SK-N-SH (cell line): ENCODE measurements around the gene PPIF. TPM values are rescaled to one million over a fixed set of nuclear protein-coding genes. Genes with fewer than 3 reads are reported as not detected.
A peak's percentile ranks its signal among the peaks of the same experiment; 100 is the strongest.

ENCODE experiments used
- CTCF ChIA-PET: fragments of 300-600, 350-600 bp; formaldehyde crosslinking; extraction: SDS; loops from one replicate; lab custom pipeline; 2021; lab: Yijun Ruan, JAX
- POLR2A ChIA-PET: fragments of 350-600 bp; sonication (Branson Sonifier 250); formaldehyde crosslinking; extraction: SDS; loops from one replicate; lab custom pipeline; 2020; ENCODE audit warnings: antibody characterized with exemption, inconsistent platforms; lab: Yijun Ruan, JAX
- DNase-seq: peaks from one replicate; pipeline ENCODE4 v3.0.0; 2012
- H2AFZ ChIP-seq: fragments of 200-600 bp; sonication (generic); 2 replicates; pipeline ENCODE4 v1.8.1; 2016; ENCODE audit warnings: antibody characterized with exemption, mild to moderate bottlenecking, low read depth
- H3F3A ChIP-seq: fragments of 200-600 bp; sonication (generic); replicated peaks from 2 replicates; pipeline ENCODE3; 2016; ENCODE audit warnings: antibody characterized with exemption, mild to moderate bottlenecking; ENCODE audit not compliant: insufficient read depth
- H3K27ac ChIP-seq, 2 experiments: fragments of 200-500 bp in 1 of 2; fragments of 200-600 bp in 1 of 2; sonication (Bioruptor generic) in 1 of 2; sonication (generic), shearing (Covaris generic) in 1 of 2; 2 replicates each; pipeline versions ENCODE4 v1.5.1 to v1.6.1; 2014 to 2016; ENCODE audit warnings: low read depth in 2 of 2, inconsistent platforms in 1 of 2, low read length in 1 of 2, mild to moderate bottlenecking in 1 of 2, mixed read lengths in 1 of 2
- H3K27me3 ChIP-seq: fragments of 200-600 bp; sonication (generic), shearing (Covaris generic); 2 replicates; pipeline ENCODE4 v1.6.1; 2016; ENCODE audit warnings: mixed run types; ENCODE audit not compliant: insufficient read depth
- H3K36me3 ChIP-seq, 2 experiments: fragments of 200-500 bp in 1 of 2; fragments of 200-600 bp in 1 of 2; sonication (Bioruptor generic) in 1 of 2; sonication (generic) in 1 of 2; replicated peaks in 1 of 2; 2 replicates each; pipeline versions ENCODE3 to v1.5.1; 2014 to 2016; ENCODE audit warnings: low read length in 1 of 2, mild to moderate bottlenecking in 1 of 2; ENCODE audit not compliant: insufficient read depth in 2 of 2, control insufficient read depth in 1 of 2
- H3K4me1 ChIP-seq, 2 experiments: fragments of 200-500 bp in 1 of 2; fragments of 200-600 bp in 1 of 2; sonication (Bioruptor generic) in 1 of 2; sonication (generic), shearing (Covaris generic) in 1 of 2; 2 replicates each; pipeline versions ENCODE4 v1.5.1 to v1.6.1; 2014 to 2016; ENCODE audit warnings: low read depth in 1 of 2, low read length in 1 of 2, mixed run types in 1 of 2; ENCODE audit not compliant: insufficient read depth in 2 of 2, control insufficient read depth in 1 of 2
- H3K4me2 ChIP-seq: fragments of 200-600 bp; sonication (generic), shearing (Covaris generic); 2 replicates; pipeline ENCODE4 v1.6.1; 2017; ENCODE audit warnings: mixed run types
- H3K4me3 ChIP-seq, 2 experiments: fragments of 200-500 bp in 1 of 2; fragments of 200-600 bp in 1 of 2; sonication (Bioruptor generic) in 1 of 2; sonication (generic), shearing (Covaris generic) in 1 of 2; 2 replicates each; pipeline versions ENCODE4 v1.5.1 to v1.8.1; 2014 to 2016; ENCODE audit warnings: low read depth in 2 of 2, inconsistent platforms in 1 of 2, low read length in 1 of 2, mild to moderate bottlenecking in 1 of 2, mixed read lengths in 1 of 2, moderate library complexity in 1 of 2
- H3K79me2 ChIP-seq: fragments of 200-600 bp; sonication (generic); 2 replicates; pipeline ENCODE4 v1.8.1; 2017; ENCODE audit warnings: mild to moderate bottlenecking; ENCODE audit not compliant: insufficient read depth
- H3K9ac ChIP-seq: fragments of 200-600 bp; sonication (generic); 2 replicates; pipeline ENCODE4 v1.6.1; 2017; ENCODE audit warnings: mixed run types
- H3K9me2 ChIP-seq: fragments of 200-600 bp; sonication (generic); 2 replicates; pipeline ENCODE4 v1.6.1; 2017; ENCODE audit warnings: mixed run types
- H3K9me3 ChIP-seq: fragments of 200-600 bp; sonication (generic); 2 replicates; pipeline ENCODE4 v1.6.1; 2017; ENCODE audit warnings: mixed run types, mild to moderate bottlenecking, moderate library complexity
- H4K20me1 ChIP-seq: fragments of 200-600 bp; sonication (generic); 2 replicates; pipeline ENCODE4 v1.6.1; 2017; ENCODE audit warnings: mild to moderate bottlenecking, mixed run types; ENCODE audit not compliant: insufficient read depth
- CHD2 ChIP-seq: fragments of 150-350 bp; IDR thresholded peaks from 2 replicates; pipeline ENCODE4 v1.6.1; 2018; ENCODE audit warnings: low read length; ENCODE audit not compliant: partially characterized antibody
- CTCF ChIP-seq: fragments of 200-600 bp; sonication (generic); IDR thresholded peaks from 2 replicates; pipeline ENCODE4 v1.6.1; 2017; ENCODE audit warnings: antibody characterized with exemption, mild to moderate bottlenecking, moderate library complexity
- ELF1 ChIP-seq: IDR thresholded peaks from 2 replicates; pipeline ENCODE4 v1.4.0; 2012
- FOXJ3 ChIP-seq: sonication (generic); formaldehyde crosslinking; IDR thresholded peaks from 2 replicates; pipeline ENCODE4 v1.5.1; 2020; ENCODE audit warnings: mild to moderate bottlenecking, missing genetic modification reagents
- GATA2 ChIP-seq: sonication (generic); formaldehyde crosslinking; IDR thresholded peaks from 2 replicates; pipeline ENCODE4 v1.5.0; 2020; ENCODE audit warnings: mild to moderate bottlenecking, missing genetic modification reagents
- IRF3 ChIP-seq: fragments of 150-350 bp; IDR thresholded peaks from 2 replicates; pipeline ENCODE4 v1.6.1; 2016; ENCODE audit warnings: mild to moderate bottlenecking, low read depth, low read length
- JUND ChIP-seq: IDR thresholded peaks from 2 replicates; pipeline ENCODE4 v1.4.0; 2012
- MXI1 ChIP-seq: IDR thresholded peaks from 2 replicates; pipeline ENCODE4 v1.6.1; 2012; ENCODE audit warnings: mild to moderate bottlenecking, low read depth, low read length, improper control_type of control experiment
- NFIC ChIP-seq: IDR thresholded peaks from 2 replicates; pipeline ENCODE4 v1.4.0; 2012; ENCODE audit warnings: borderline replicate concordance
- PBX3 ChIP-seq: IDR thresholded peaks from 2 replicates; pipeline ENCODE4; 2012
- RAD21 ChIP-seq: IDR thresholded peaks from 2 replicates; pipeline ENCODE4 v1.6.1; 2012; ENCODE audit warnings: mild to moderate bottlenecking, low read length
- REST ChIP-seq: IDR thresholded peaks from 2 replicates; pipeline ENCODE4 v1.6.1; 2012; ENCODE audit warnings: mild to moderate bottlenecking, low read depth, low read length, moderate library complexity
- RFX5 ChIP-seq: IDR thresholded peaks from 2 replicates; pipeline ENCODE4 v1.6.1; 2012; ENCODE audit warnings: mild to moderate bottlenecking, improper control_type of control experiment, low read length
- RXRA ChIP-seq: IDR thresholded peaks from 2 replicates; pipeline ENCODE4 v1.4.0; 2012; ENCODE audit warnings: low read depth, mild to moderate bottlenecking, borderline replicate concordance
- SIN3A ChIP-seq: IDR thresholded peaks from 2 replicates; pipeline ENCODE4 v1.6.1; 2012; ENCODE audit warnings: low read depth, mild to moderate bottlenecking, low read length, moderate library complexity, borderline replicate concordance
- SMC3 ChIP-seq: IDR thresholded peaks from 2 replicates; pipeline ENCODE4 v1.6.1; 2012; ENCODE audit warnings: low read depth, low read length, improper control_type of control experiment
- TCF12 ChIP-seq: IDR thresholded peaks from 2 replicates; pipeline ENCODE4 v1.4.0; 2012
- USF2 ChIP-seq: fragments of 150-350 bp; IDR thresholded peaks from 2 replicates; pipeline ENCODE4 v1.6.1; 2017; ENCODE audit warnings: antibody characterized with exemption, low read length, low read depth, borderline replicate concordance
- YY1 ChIP-seq: IDR thresholded peaks from 2 replicates; pipeline ENCODE4 v1.4.0; 2012; ENCODE audit warnings: low read depth, mild to moderate bottlenecking
- whole genome bisulfite sequencing: methylation state at CpG from one replicate; pipeline ENCODE4 v1.1.6; 2017; ENCODE audit warnings: low lambda C conversion rate; 5-methylcytosine and 5-hydroxymethylcytosine counted together
- polyA plus RNA-seq, 3 experiments: library from polyadenylated mRNA; depleted of rRNA; stranded (reverse); fragments of >200 nt; gene quantifications; 2 replicates each; pipeline ENCODE4 v1.2.3, GENCODE V29; 2012

PPIF gene
- polyA plus RNA-seq, 1 of the 3 experiments (the other 2 are of a cell fraction), result 85.9 TPM

- H3K36me3 ChIP-seq, result peaks cover 4% of the 10 kb centered on the region in 2 experiments
- POLR2A ChIA-PET, result no interaction called here
- 85% methylated on average over 8 of the region's 11 CpGs for WGBS
These were observed 40.9 kb downstream of the PPIF start for GRCh38 chr10:79387974-79388850.

More at GRCh38 chr10:79387974-79388850, 40.9 kb downstream of the PPIF start:
- DNase-seq, result peak; percentile 27
- peaks cover 0 to 20% of the 10 kb centered on the region in 2 experiments; a peak in 1 of 4 replicates for H3K4me1 ChIP-seq
- no peak for TF ChIP-seq JUND
- TF ChIP-seq PBX3, result no peak
- TF ChIP-seq FOXJ3, result no peak
- no peak for TF ChIP-seq MXI1
- TF ChIP-seq ELF1, result no peak
- no peak for TF ChIP-seq NFIC
- TF ChIP-seq IRF3, result no peak
- TF ChIP-seq REST, result no peak
- TF ChIP-seq RXRA, result no peak
- TF ChIP-seq CTCF, result no peak
- no peak for TF ChIP-seq RFX5
- no peak for TF ChIP-seq SIN3A
- TF ChIP-seq YY1, result no peak
- TF ChIP-seq RAD21, result no peak
- no peak for TF ChIP-seq TCF12
- TF ChIP-seq CHD2, result no peak
- TF ChIP-seq GATA2 (CRISPR knock-in tag), result no peak
- no peak for TF ChIP-seq USF2
- no peak for TF ChIP-seq SMC3
- no peak overlapping the region for H3K9ac ChIP-seq
- H3K27ac ChIP-seq, result no peak overlapping the region
- no peak overlapping the region for H3K4me2 ChIP-seq
- H3K79me2 ChIP-seq, result no peaks in the 10 kb centered on the region
- H3K9me3 ChIP-seq, result no peaks in the 10 kb centered on the region
- H3K27me3 ChIP-seq, result no peaks in the 10 kb centered on the region
- H2AFZ ChIP-seq, result no peak overlapping the region
- H3F3A ChIP-seq, result no peaks in the 10 kb centered on the region
- no peaks in the 10 kb centered on the region for H4K20me1 ChIP-seq
- no peak overlapping the region for H3K4me3 ChIP-seq
- no peaks in the 10 kb centered on the region for H3K9me2 ChIP-seq
- CTCF ChIA-PET, result interaction anchor here (0.8 to 6.1 kb wide), 9 partner anchors 11 to 100 kb away, joined by 3 to 45 read pairs (median 16); no protein-coding TSS in a partner anchor
